B cell (primary cell): ENCODE data around the gene AOC1. TPM values are rescaled to one million over a fixed set of nuclear protein-coding genes. Genes with fewer than 3 reads are reported as not detected.

Experiments used
- ATAC-seq: fragments of 200-7000 bp; cut with Tn5 transposase; one replicate; pipeline ENCODE4 v1.10.0; 2021; ENCODE audit warnings: low read depth, mild to moderate bottlenecking, moderate number of reproducible peaks, moderate library complexity
- CTCF ChIA-PET: fragments of 350-600 bp; sonication (Branson Sonifier 250); formaldehyde crosslinking; loops from one replicate; lab custom pipeline; 2021; ENCODE audit warnings: antibody characterized with exemption, inconsistent platforms; lab: Charles Lee
- POLR2A ChIA-PET: fragments of 350-600 bp; sonication (Branson Sonifier 250); formaldehyde crosslinking; loops from one replicate; lab custom pipeline; 2021; ENCODE audit warnings: antibody characterized with exemption; lab: Charles Lee
- DNase-seq: peaks from one replicate; pipeline ENCODE4 v3.0.0; 2013
- H2AFZ ChIP-seq: 2 replicates; pipeline ENCODE4 v1.6.1; 2012; ENCODE audit warnings: mild to moderate bottlenecking, low read depth, low read length; ENCODE audit not compliant: insufficient read depth, poor library complexity, severe bottlenecking
- H3K27ac ChIP-seq, 2 donors: 1 replicate in 1 of 2; 2 replicates in 1 of 2; pipeline ENCODE4 v1.5.1; 2012 to 2013; ENCODE audit warnings: low read length in 2 of 2, mild to moderate bottlenecking in 2 of 2, moderate library complexity in 1 of 2
- H3K27me3 ChIP-seq, 4 experiments: fragments of 200-600 bp in 1 of 4; sonication (generic) in 1 of 4; replicated peaks in 1 of 4; 1 replicate in 2 of 4; 2 replicates in 2 of 4; pipeline versions ENCODE4 v1.6.1 to v1.7.0; 2013 to 2016; ENCODE audit warnings: low read length in 3 of 4, mild to moderate bottlenecking in 2 of 4, mixed read lengths in 1 of 4, moderate library complexity in 1 of 4; ENCODE audit not compliant: insufficient read depth in 4 of 4, control insufficient read depth in 3 of 4; ENCODE audit errors: control extremely low read depth in 1 of 4
- H3K36me3 ChIP-seq, 2 experiments: replicated peaks in 1 of 2; 1 replicate in 1 of 2; 2 replicates in 1 of 2; pipeline versions ENCODE4 v1.6.1 to v1.7.1; 2013; ENCODE audit warnings: low read length in 1 of 2; ENCODE audit not compliant: insufficient read depth in 2 of 2, control insufficient read depth in 1 of 2; ENCODE audit errors: control extremely low read depth in 1 of 2, extremely low read depth in 1 of 2
- H3K4me1 ChIP-seq, 2 donors: fragments of 200-600 bp in 1 of 2; sonication (generic) in 1 of 2; 1 replicate in 1 of 2; 2 replicates in 1 of 2; pipeline versions ENCODE4 v1.5.1 to v1.6.1; 2013 to 2017; ENCODE audit warnings: low read length in 2 of 2; ENCODE audit not compliant: control insufficient read depth in 2 of 2, insufficient read depth in 2 of 2
- H3K4me2 ChIP-seq: replicated peaks from 2 replicates; pipeline ENCODE3; 2012; ENCODE audit warnings: mild to moderate bottlenecking, low read depth, low read length; ENCODE audit not compliant: poor library complexity, severe bottlenecking
- H3K4me3 ChIP-seq, 5 experiments: fragments of 200-600 bp in 1 of 5; sonication (generic) in 1 of 5; 1 replicate in 3 of 5; 2 replicates in 2 of 5; pipeline versions ENCODE4 v1.5.1 to v1.7.0; 2011 to 2016; ENCODE audit warnings: low read length in 4 of 5, mild to moderate bottlenecking in 4 of 5, low read depth in 2 of 5, control low read depth in 1 of 5, moderate library complexity in 1 of 5; ENCODE audit not compliant: insufficient read depth in 1 of 5; ENCODE audit errors: control extremely low read depth in 1 of 5, extremely low read depth in 1 of 5
- H3K79me2 ChIP-seq: fragments of 200-600 bp; sonication (generic); one replicate; pipeline ENCODE4 v1.6.0; 2016; ENCODE audit warnings: low read length; ENCODE audit not compliant: control insufficient read depth, insufficient read depth
- H3K9ac ChIP-seq: fragments of 200-600 bp; sonication (generic); 2 replicates; pipeline ENCODE4 v1.6.1; 2017; ENCODE audit warnings: mild to moderate bottlenecking, low read length, moderate library complexity
- H3K9me3 ChIP-seq, 3 donors: one replicate each; pipeline versions ENCODE4 v1.6.1 to v1.7.1; 2013; ENCODE audit warnings: low read length in 2 of 3; ENCODE audit not compliant: control insufficient read depth in 2 of 3, insufficient read depth in 1 of 3; ENCODE audit errors: control extremely low read depth in 1 of 3
- H4K20me1 ChIP-seq: 2 replicates; pipeline ENCODE4 v1.6.0; 2012; ENCODE audit warnings: mild to moderate bottlenecking, low read length; ENCODE audit not compliant: insufficient read depth, control insufficient read depth, poor library complexity, severe bottlenecking
- H3K27ac Mint-ChIP-seq: one replicate; pipeline ENCODE4 v1.8.0; 2021; ENCODE audit warnings: mixed read lengths
- H3K27me3 Mint-ChIP-seq: one replicate; pipeline ENCODE4 v1.8.0; 2021; ENCODE audit warnings: mixed read lengths
- H3K4me1 Mint-ChIP-seq: one replicate; pipeline ENCODE4 v1.8.0; 2021; ENCODE audit warnings: mixed read lengths
- H3K4me3 Mint-ChIP-seq: one replicate; pipeline ENCODE4 v1.8.0; 2021; ENCODE audit warnings: mixed read lengths
- H3K9me3 Mint-ChIP-seq: one replicate; pipeline ENCODE4 v1.8.0; 2022; ENCODE audit warnings: mixed read lengths; ENCODE audit not compliant: insufficient read depth
- CTCF ChIP-seq: fragments of 200-600 bp; IDR thresholded peaks from one replicate; pipeline ENCODE4 v1.8.0; 2022; ENCODE audit warnings: antibody characterized with exemption, mild to moderate bottlenecking
- EZH2 ChIP-seq: IDR thresholded peaks from 2 replicates; pipeline ENCODE4 v1.6.1; 2012; ENCODE audit warnings: borderline replicate concordance, low read depth, mild to moderate bottlenecking, moderate library complexity, low read length; ENCODE audit not compliant: insufficient read depth, poor library complexity, severe bottlenecking
- WGBS: methylation state at CpG from one replicate; pipeline ENCODE4 v1.1.5; 2013; ENCODE audit warnings: missing lambda C conversion rate; ENCODE audit not compliant: insufficient coverage; 5-methylcytosine and 5-hydroxymethylcytosine counted together
- intact Hi-C: fragments of 100-400 bp; cut with micrococcal nuclease; formaldehyde crosslinking; loops from one replicate; pipeline ENCODE4 v1.10.0; 2022
- polyA plus RNA-seq: library from polyadenylated mRNA; depleted of rRNA; stranded (reverse); fragments of >200 nt; gene quantifications from 2 replicates; pipeline ENCODE4 v1.2.3, GENCODE V29; 2012
- total RNA-seq, 2 donors: library from RNA; stranded (reverse); fragments of 120-200 nt in 1 of 2; gene quantifications; 1 replicate in 1 of 2; 2 replicates in 1 of 2; pipeline versions ENCODE4 v1.2.3 to v1.2.4, GENCODE V29; 2013 to 2022

AOC1 gene
- total and polyA plus RNA-seq, 2 donors (not counting 1 experiment from before 2014, with no cell fraction given), result 0.07 TPM; not detected in 1

DNA sequence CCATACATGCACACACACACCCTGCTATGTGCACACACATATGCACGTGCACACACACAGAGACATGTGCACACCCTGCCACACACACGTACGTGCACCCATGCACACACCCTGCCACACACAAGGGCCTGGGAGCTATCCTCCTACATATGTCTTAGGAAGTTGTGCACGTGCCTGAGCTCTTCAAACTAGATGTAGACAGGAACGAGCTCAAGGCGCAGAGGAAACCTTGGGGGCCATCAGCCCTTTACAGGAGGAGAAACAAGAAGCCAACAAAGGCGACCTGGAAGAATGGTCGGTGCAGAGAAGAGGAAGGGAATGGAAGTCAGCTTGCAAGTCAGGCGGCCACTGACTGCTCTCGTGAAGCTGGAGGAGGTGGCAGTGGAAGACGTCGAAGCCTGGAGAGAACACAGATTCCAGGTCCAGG, 58.7 kb downstream of the AOC1 start:
- H3K27me3 Mint-ChIP-seq, result peaks cover 19% of the 10 kb centered on the region
- Histone ChIP-seq H3K79me2 (no peaks in the 10 kb centered on the region), H3K4me1 (peaks cover 0 to 4% of the 10 kb centered on the region in 2 donors), H2AFZ (no peak overlapping the region), H3K9ac (no peak overlapping the region), H3K4me2 (no peak overlapping the region), H3K9me3 (peaks cover 0 to 3% (median 0%) of the 10 kb centered on the region in 3 donors), H3K27me3 (peaks cover 0 to 19% (median 1%) of the 10 kb centered on the region in 4 experiments), H3K36me3 (no peaks in the 10 kb centered on the region), H3K27ac (no peak overlapping the region), H4K20me1 (no peaks in the 10 kb centered on the region), H3K4me3 (no peak overlapping the region)
- no peak overlapping the region for H3K27ac Mint-ChIP-seq
- H3K4me3 Mint-ChIP-seq, result no peak overlapping the region
- POLR2A ChIA-PET, result no interaction called here
- H3K9me3 Mint-ChIP-seq, result no peaks in the 10 kb centered on the region
- DNase-seq, result no peak
- WGBS, result 45% methylated on average over 12 of the region's 12 CpGs
- intact Hi-C loops, result no loop called here
- ATAC-seq, result no peak
- H3K4me1 Mint-ChIP-seq, result no peaks in the 10 kb centered on the region
- CTCF ChIA-PET, result interaction anchor here (0.6 to 2.8 kb wide), 4 partner anchors 10 to 34 kb away, joined by 3 to 8 read pairs (median 4); no protein-coding TSS in a partner anchor
- TF ChIP-seq EZH2 (no peak), CTCF (no peak)

Other genes with a start within 250 kb of the AOC1 start
- 0.22 and 0.39 TPM in 2 replicates for gene GIMAP6, start 220.1 kb upstream of the AOC1 start, total RNA-seq
- 0.45 and 0.98 TPM in 2 replicates for gene GIMAP6, start 220.1 kb upstream of the AOC1 start, polyA plus RNA-seq
- gene GIMAP2, start 166.8 kb upstream of the AOC1 start, total RNA-seq, result 18.1 and 18.3 TPM in 2 replicates
- 13.2 and 19.9 TPM in 2 replicates for gene GIMAP2, start 166.8 kb upstream of the AOC1 start, polyA plus RNA-seq
- 0.30 and 0.44 TPM in 2 replicates for gene GIMAP1, start 135.9 kb upstream of the AOC1 start, total RNA-seq
- 0.63 and 0.68 TPM in 2 replicates for gene GIMAP1, start 135.9 kb upstream of the AOC1 start, polyA plus RNA-seq
- 0.10 and 0.27 TPM in 2 replicates for gene GIMAP5, start 115.1 kb upstream of the AOC1 start, total RNA-seq
- gene GIMAP5, start 115.1 kb upstream of the AOC1 start, polyA plus RNA-seq, result 0.40 and 0.66 TPM in 2 replicates
- gene TMEM176B, start 52.2 kb upstream of the AOC1 start, total RNA-seq, result 0.25 and 0.73 TPM in 2 replicates
- gene TMEM176B, start 52.2 kb upstream of the AOC1 start, polyA plus RNA-seq, result 0.76 and 1.4 TPM in 2 replicates
- not detected in 2 replicates for gene TMEM176A, start 51.7 kb upstream of the AOC1 start, total RNA-seq
- gene TMEM176A, start 51.7 kb upstream of the AOC1 start, polyA plus RNA-seq, result 0.22 and 1.1 TPM in 2 replicates
- gene KCNH2, start 125.8 kb downstream of the AOC1 start, total RNA-seq, result 0.86 and 0.87 TPM in 2 replicates
- gene KCNH2, start 125.8 kb downstream of the AOC1 start, polyA plus RNA-seq, result 2.0 and 2.7 TPM in 2 replicates
- gene NOS3, start 138.5 kb downstream of the AOC1 start, total RNA-seq, result 0.39 TPM in 1 of 2 replicates, not detected in the other
- gene NOS3, start 138.5 kb downstream of the AOC1 start, polyA plus RNA-seq, result 0.54 and 0.75 TPM in 2 replicates
- gene ATG9B, start 172.0 kb downstream of the AOC1 start, total RNA-seq, result 4.2 and 5.1 TPM in 2 replicates
- gene ATG9B, start 172.0 kb downstream of the AOC1 start, polyA plus RNA-seq, result 7.2 and 10.2 TPM in 2 replicates
- gene ABCB8, start 175.9 kb downstream of the AOC1 start, total RNA-seq, result 64.7 and 69.7 TPM in 2 replicates
- gene ABCB8, start 175.9 kb downstream of the AOC1 start, polyA plus RNA-seq, result 29.5 and 41.4 TPM in 2 replicates
- gene ASIC3, start 196.0 kb downstream of the AOC1 start, total RNA-seq, result 2.9 and 4.8 TPM in 2 replicates
- 5.0 and 6.3 TPM in 2 replicates for gene ASIC3, start 196.0 kb downstream of the AOC1 start, polyA plus RNA-seq
- gene CDK5, start 205.4 kb downstream of the AOC1 start, total RNA-seq, result 8.2 and 8.9 TPM in 2 replicates
- gene CDK5, start 205.4 kb downstream of the AOC1 start, polyA plus RNA-seq, result 4.5 and 8.4 TPM in 2 replicates
- 106 and 113 TPM in 2 replicates for gene SLC4A2, start 207.1 kb downstream of the AOC1 start, total RNA-seq
- 82.8 and 103 TPM in 2 replicates for gene SLC4A2, start 207.1 kb downstream of the AOC1 start, polyA plus RNA-seq
- 119 and 120 TPM in 2 replicates for gene FASTK, start 228.3 kb downstream of the AOC1 start, total RNA-seq
- gene FASTK, start 228.3 kb downstream of the AOC1 start, polyA plus RNA-seq, result 251 and 258 TPM in 2 replicates
- gene TMUB1, start 231.0 kb downstream of the AOC1 start, total RNA-seq, result 44.4 and 49.2 TPM in 2 replicates
- 81.9 and 102 TPM in 2 replicates for gene TMUB1, start 231.0 kb downstream of the AOC1 start, polyA plus RNA-seq
- gene AGAP3, start 234.0 kb downstream of the AOC1 start, total RNA-seq, result 20.2 and 21.1 TPM in 2 replicates
- 15.2 and 22.3 TPM in 2 replicates for gene AGAP3, start 234.0 kb downstream of the AOC1 start, polyA plus RNA-seq